Panc1 (cell line): Measurements from ENCODE around the gene GALNT11. TPM values are rescaled to one million over a fixed set of nuclear protein-coding genes. Genes with fewer than 3 reads are reported as not detected.

Experiments
- ATAC-seq: fragments of 200-7000 bp; cut with Tn5 transposase; 2 replicates; pipeline ENCODE4 v1.9.1; 2020; ENCODE audit warnings: mild to moderate bottlenecking, moderate library complexity
- BruUV-seq: library from RNA; stranded (reverse); fragments of 400-500 nt; replicated peaks from 2 replicates; lab custom pipeline; 2021; lab: Mats Ljungman, UMichigan
- CTCF ChIA-PET: fragments of 300-600 bp; sonication (Branson Sonifier 250); formaldehyde crosslinking; loops from one replicate; lab custom pipeline; 2022; ENCODE audit warnings: antibody characterized with exemption; lab: Charles Lee
- POLR2A ChIA-PET: fragments of 300-600 bp; sonication (Branson Sonifier 250); formaldehyde crosslinking; loops from one replicate; lab custom pipeline; 2022; ENCODE audit warnings: antibody characterized with exemption; lab: Charles Lee
- DNase-seq: peaks from one replicate; pipeline ENCODE4 v3.0.0-alpha.2; 2010; ENCODE audit warnings: low read depth, low spot score
- H3K27ac ChIP-seq: 2 replicates; pipeline ENCODE4 v1.5.1; 2011; ENCODE audit warnings: mild to moderate bottlenecking, low read length, inconsistent platforms
- H3K27me3 ChIP-seq: fragments of 200-500 bp; sonication (Bioruptor generic); 2 replicates; pipeline ENCODE4 v1.6.0; 2014; ENCODE audit warnings: low read length, inconsistent platforms; ENCODE audit not compliant: control insufficient read depth, insufficient read depth
- H3K36me3 ChIP-seq: fragments of 200-500 bp; sonication (Bioruptor generic); 2 replicates; pipeline ENCODE4 v1.5.1; 2014; ENCODE audit warnings: inconsistent platforms, mild to moderate bottlenecking, low read length, moderate library complexity; ENCODE audit not compliant: control insufficient read depth, insufficient read depth
- H3K4me1 ChIP-seq: 2 replicates; pipeline ENCODE4 v1.5.1; 2011; ENCODE audit warnings: inconsistent platforms, mild to moderate bottlenecking, low read length, moderate library complexity; ENCODE audit not compliant: control insufficient read depth, insufficient read depth
- H3K4me3 ChIP-seq, 2 experiments: 2 replicates each; pipeline ENCODE4 v1.5.1; 2011 to 2012; ENCODE audit warnings: low read depth in 2 of 2, low read length in 2 of 2, mild to moderate bottlenecking in 2 of 2, inconsistent platforms in 1 of 2, moderate library complexity in 1 of 2
- H3K9me3 ChIP-seq: fragments of 200-500 bp; sonication (Bioruptor generic); 2 replicates; pipeline ENCODE4 v1.5.1; 2014; ENCODE audit warnings: low read depth, mild to moderate bottlenecking, inconsistent platforms, low read length, moderate library complexity; ENCODE audit not compliant: control insufficient read depth, insufficient read depth
- POLR2AphosphoS5 ChIP-seq: IDR thresholded peaks from 2 replicates; pipeline ENCODE4 v1.6.1; 2012; ENCODE audit warnings: mild to moderate bottlenecking, low read depth, low read length, moderate library complexity
- REST ChIP-seq, 2 experiments: IDR thresholded peaks; 2 replicates each; pipeline ENCODE4 v1.6.1; 2011 to 2012; ENCODE audit warnings: low read depth in 2 of 2, control low read depth in 1 of 2, low read length in 1 of 2, mild to moderate bottlenecking in 1 of 2, moderate library complexity in 1 of 2; ENCODE audit not compliant: insufficient read depth in 1 of 2
- SIN3A ChIP-seq: IDR thresholded peaks from 2 replicates; pipeline ENCODE4 v1.6.1; 2012; ENCODE audit warnings: low read depth, mild to moderate bottlenecking, low read length, moderate library complexity, borderline replicate concordance; ENCODE audit not compliant: insufficient read depth
- TCF7L2 ChIP-seq: IDR thresholded peaks from 2 replicates; pipeline ENCODE4 v1.6.1; 2011; ENCODE audit warnings: mild to moderate bottlenecking, low read depth, low read length, inconsistent platforms
- in situ Hi-C: cut with HindIII; loops from 2 replicates; pipeline ENCODE4 v1.10.0; 2016; ENCODE audit warnings: low sequenced_read_pairs, low pct_unique_long_range_greater_than_20kb
- intact Hi-C: fragments of 100-400 bp; cut with micrococcal nuclease; formaldehyde crosslinking; loops from one replicate; pipeline ENCODE4 v1.10.0; 2022; ENCODE audit not compliant: unreplicated experiment
- total RNA-seq: library from RNA; stranded (reverse); gene quantifications from one replicate; pipeline ENCODE4 v1.2.1, GENCODE V29; 2021; ENCODE audit not compliant: unreplicated experiment
- TF ChIP-seq, protein P1 (sequence below): fragments of 450-650 bp; IDR thresholded peaks from 2 replicates; pipeline ENCODE4 v1.5.1; 2017; ENCODE audit warnings: mild to moderate bottlenecking

The GALNT11 gene
- total RNA-seq, 1 experiment from 2014 or later, result 48.7 TPM

DNA sequence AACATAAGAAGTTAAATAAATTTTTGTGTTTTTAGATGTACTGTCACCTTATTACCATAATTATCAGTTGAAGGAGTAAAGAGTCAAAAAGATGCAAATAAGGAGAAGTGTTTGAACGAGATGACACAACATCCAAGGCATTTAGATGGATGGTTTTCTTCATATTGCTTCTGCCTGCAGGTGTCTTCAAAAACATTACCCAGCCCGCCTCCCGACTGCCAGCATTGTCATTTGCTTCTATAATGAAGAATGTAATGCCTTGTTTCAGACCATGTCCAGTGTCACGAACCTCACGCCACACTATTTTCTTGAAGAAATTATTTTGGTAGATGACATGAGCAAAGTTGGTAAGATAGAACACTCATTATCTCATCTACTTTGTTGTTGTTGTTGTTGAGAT is 42.7 kb upstream of the GALNT11 start:
- no peak overlapping the region for H3K27ac ChIP-seq
- CTCF ChIA-PET, result no interaction called here
- H3K9me3 ChIP-seq, result no peaks in the 10 kb centered on the region
- H3K4me3 ChIP-seq, result no peak overlapping the region
- no peaks in the 10 kb centered on the region; the same call in 1 of the 2 replicates for H3K4me1 ChIP-seq
- DNase-seq (no peak), ATAC-seq (no peak)
- POLR2A ChIA-PET, result no interaction called here
- intact Hi-C loops, result no loop called here
- in situ Hi-C loops, result no loop called here
- no peaks in the 10 kb centered on the region; the same call in 1 of the 2 replicates for H3K27me3 ChIP-seq
- no peaks in the 10 kb centered on the region for H3K36me3 ChIP-seq
- no TSS peak for BruUV-seq
- TF ChIP-seq, protein P1, sequence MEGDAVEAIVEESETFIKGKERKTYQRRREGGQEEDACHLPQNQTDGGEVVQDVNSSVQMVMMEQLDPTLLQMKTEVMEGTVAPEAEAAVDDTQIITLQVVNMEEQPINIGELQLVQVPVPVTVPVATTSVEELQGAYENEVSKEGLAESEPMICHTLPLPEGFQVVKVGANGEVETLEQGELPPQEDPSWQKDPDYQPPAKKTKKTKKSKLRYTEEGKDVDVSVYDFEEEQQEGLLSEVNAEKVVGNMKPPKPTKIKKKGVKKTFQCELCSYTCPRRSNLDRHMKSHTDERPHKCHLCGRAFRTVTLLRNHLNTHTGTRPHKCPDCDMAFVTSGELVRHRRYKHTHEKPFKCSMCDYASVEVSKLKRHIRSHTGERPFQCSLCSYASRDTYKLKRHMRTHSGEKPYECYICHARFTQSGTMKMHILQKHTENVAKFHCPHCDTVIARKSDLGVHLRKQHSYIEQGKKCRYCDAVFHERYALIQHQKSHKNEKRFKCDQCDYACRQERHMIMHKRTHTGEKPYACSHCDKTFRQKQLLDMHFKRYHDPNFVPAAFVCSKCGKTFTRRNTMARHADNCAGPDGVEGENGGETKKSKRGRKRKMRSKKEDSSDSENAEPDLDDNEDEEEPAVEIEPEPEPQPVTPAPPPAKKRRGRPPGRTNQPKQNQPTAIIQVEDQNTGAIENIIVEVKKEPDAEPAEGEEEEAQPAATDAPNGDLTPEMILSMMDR, result no peak
- TF ChIP-seq REST (IDR thresholded peaks at IDR 0.05; ENCODE audit: insufficient read depth in 1 of 2, low read depth in 2 of 2, low read length in 1 of 2) (no peak), TCF7L2 (no peak), SIN3A (no peak), POLR2AphosphoS5 (no peak)

DNA sequence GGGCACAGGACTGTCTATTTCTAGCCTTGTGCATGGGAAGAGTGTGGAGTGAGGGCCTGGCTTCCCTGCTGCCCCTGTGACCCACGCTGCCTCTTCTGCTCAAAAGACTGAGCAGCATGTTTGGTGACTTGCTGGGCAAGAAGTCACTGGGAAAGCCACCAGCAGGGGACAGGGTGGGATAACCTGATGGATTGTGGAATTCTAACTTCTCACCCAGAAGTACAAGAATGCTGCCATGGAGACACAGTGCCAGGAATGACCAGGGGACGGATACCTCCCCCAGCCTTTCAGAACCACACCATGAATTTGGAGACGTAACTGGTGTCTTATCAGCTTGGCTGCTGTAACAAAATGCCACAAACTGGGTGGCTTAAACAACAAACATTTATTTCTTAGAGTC is 40.9 kb upstream of the GALNT11 start:
- DNase-seq (no peak), ATAC-seq (no peak)
- no TSS peak for BruUV-seq
- H3K9me3 ChIP-seq, result no peaks in the 10 kb centered on the region
- no peak for TF ChIP-seq POLR2AphosphoS5
- CTCF ChIA-PET, result no interaction called here
- no peaks in the 10 kb centered on the region for H3K36me3 ChIP-seq
- no peaks in the 10 kb centered on the region; the same call in 1 of the 2 replicates for H3K4me1 ChIP-seq
- POLR2A ChIA-PET, result no interaction called here
- intact Hi-C loops, result no loop called here
- H3K4me3 ChIP-seq, result no peak overlapping the region
- H3K27me3 ChIP-seq, result no peaks in the 10 kb centered on the region; the same call in 1 of the 2 replicates
- no peak overlapping the region for H3K27ac ChIP-seq
- in situ Hi-C loops, result no loop called here

- POLR2A ChIA-PET, result interaction anchor here (0.5 kb wide), 1 partner anchor 31 kb away, joined by 3 read pairs; no protein-coding TSS in a partner anchor
- intact Hi-C loops (no loop called here), in situ Hi-C loops (no loop called here)
- Histone ChIP-seq H3K9me3 (no peaks in the 10 kb centered on the region), H3K36me3 (no peaks in the 10 kb centered on the region), H3K4me1 (peaks cover 3% of the 10 kb centered on the region; the same call in 1 of the 2 replicates), H3K27me3 (no peaks in the 10 kb centered on the region), H3K4me3 (no peak overlapping the region), H3K27ac (no peak overlapping the region)
- BruUV-seq, result no TSS peak
- CTCF ChIA-PET, result no interaction called here
- no peak for DNase-seq
- ATAC-seq, result no peak
- TF ChIP-seq SIN3A (no peak), POLR2AphosphoS5 (no peak), REST (IDR thresholded peaks at IDR 0.05; ENCODE audit: insufficient read depth in 1 of 2, low read depth in 2 of 2, low read length in 1 of 2) (no peak), TCF7L2 (no peak)
- TF ChIP-seq, protein P1, result no peak
Observed at GRCh38 chr7:151987748-151988529, 37.5 kb upstream of the GALNT11 start.
